GM12878 (cell line): Measurements from ENCODE around the gene ATXN2. TPM values are rescaled to one million over a fixed set of nuclear protein-coding genes. Genes with fewer than 3 reads are reported as not detected.

Source experiments
- BMI1 ChIP-seq: fragments of 450-650 bp; IDR thresholded peaks from 2 replicates; pipeline ENCODE4 v1.6.1; 2016; ENCODE audit warnings: mild to moderate bottlenecking, moderate library complexity, borderline replicate concordance
- CUX1 ChIP-seq: IDR thresholded peaks from 2 replicates; pipeline ENCODE4 v1.6.1; 2012; ENCODE audit warnings: improper control_type of control experiment, low read depth, low read length; ENCODE audit not compliant: insufficient replicate concordance
- ELK1 ChIP-seq: IDR thresholded peaks from 2 replicates; pipeline ENCODE4 v1.6.1; 2012; ENCODE audit warnings: low read depth, low read length, improper control_type of control experiment
- ETV6 ChIP-seq, 2 experiments: fragments of 450-650 bp in 1 of 2; IDR thresholded peaks in 1 of 2; conservative IDR thresholded peaks in 1 of 2; 2 replicates each; pipeline ENCODE4 v1.6.1; 2014; ENCODE audit warnings: antibody characterized with exemption in 1 of 2, borderline replicate concordance in 1 of 2, low read depth in 1 of 2, mild to moderate bottlenecking in 1 of 2, moderate library complexity in 1 of 2
- KAT2A ChIP-seq: conservative IDR thresholded peaks from 2 replicates; pipeline ENCODE4 v1.6.1; 2011; ENCODE audit warnings: low read depth, low read length; ENCODE audit not compliant: control insufficient read depth
- MLLT1 ChIP-seq: fragments of 450-650 bp; IDR thresholded peaks from 2 replicates; pipeline ENCODE4 v1.6.1; 2016; ENCODE audit warnings: mild to moderate bottlenecking
- MXI1 ChIP-seq: fragments of 150-350 bp; IDR thresholded peaks from 2 replicates; pipeline ENCODE4 v1.6.1; 2011; ENCODE audit warnings: low read depth, mild to moderate bottlenecking, inconsistent platforms, low read length, improper control_type of control experiment
- RAD51 ChIP-seq: fragments of 450-650 bp; IDR thresholded peaks from 2 replicates; pipeline ENCODE4 v1.6.1; 2016; ENCODE audit warnings: moderate library complexity, mild to moderate bottlenecking, inconsistent platforms
- RBBP5 ChIP-seq: fragments of 200-600 bp; sonication (generic); conservative IDR thresholded peaks from 2 replicates; pipeline ENCODE4 v1.6.1; 2016
- RELA ChIP-seq: fragments of 450-650 bp; IDR thresholded peaks from 2 replicates; pipeline ENCODE4 v1.8.0; 2014; ENCODE audit warnings: borderline replicate concordance; ENCODE audit not compliant: partially characterized antibody
- SMAD1 ChIP-seq: fragments of 450-650 bp; IDR thresholded peaks from 2 replicates; pipeline ENCODE4 v1.6.1; 2018; ENCODE audit warnings: mild to moderate bottlenecking, low read depth; ENCODE audit not compliant: partially characterized antibody
- SP1 ChIP-seq: IDR thresholded peaks from one replicate; pipeline ENCODE4 v1.6.1; 2011; ENCODE audit warnings: low read depth, low read length
- USF2 ChIP-seq: IDR thresholded peaks from 2 replicates; pipeline ENCODE4 v1.6.1; 2011; ENCODE audit warnings: low read depth, low read length, improper control_type of control experiment, borderline replicate concordance
- ZNF274 ChIP-seq: IDR thresholded peaks from one replicate; pipeline ENCODE4 v1.8.0; 2011; ENCODE audit not compliant: insufficient read length, insufficient read depth
- ZNF687 ChIP-seq: fragments of 450-650 bp; IDR thresholded peaks from 2 replicates; pipeline ENCODE4 v1.6.1; 2017; ENCODE audit warnings: mild to moderate bottlenecking, moderate library complexity
- polyA plus RNA-seq, 11 experiments: library from polyadenylated mRNA; depleted of rRNA in 4 of 11; unstranded in 6 of 11; stranded (reverse) in 5 of 11; fragments of >200 nt; fragmentation: Nextera tagmentation in 4 of 11; fragmentation: Illumina TruSeq in 1 of 11; extraction: Ambion mirVana in 4 of 11; extraction: Trizol in 1 of 11; gene quantifications; 1 replicate in 1 of 11; 2 replicates in 10 of 11; pipeline versions ENCODE4 v1.2.1 to v1.2.3, GENCODE V29; 2011 to 2016; ENCODE audit warnings: inconsistent platforms in 2 of 11, missing spikeins in 2 of 11, low read depth in 1 of 11
- total RNA-seq, 4 experiments: library from RNA; depleted of rRNA in 3 of 4; stranded (reverse); fragments of >200 nt in 3 of 4; fragmentation: Illumina TruSeq in 1 of 4; extraction: Trizol in 1 of 4; gene quantifications; 2 replicates each; pipeline versions ENCODE4 v1.2.1 to v1.2.3, GENCODE V29; 2013 to 2021

Gene ATXN2
- total and polyA plus RNA-seq, 10 of the 15 experiments (the other 5 are each of a cell fraction or from before 2014, with no cell fraction given) = 8.8 to 31.5 (median 19.0) TPM

GRCh38 chr12:111434680-111435338 lies 164.3 kb downstream of the ATXN2 start (continued):
- TF ChIP-seq CUX1 = no peak
- TF ChIP-seq ZNF687 = peak; percentile 95
- TF ChIP-seq ETV6 (conservative IDR thresholded peaks at IDR 0.05 in 1 of 2, IDR thresholded peaks at IDR 0.05 in 1 of 2; ENCODE audit: borderline replicate concordance in 1 of 2, low read depth in 1 of 2) = peak in 1 of 2 experiments; percentile 73; a peak in 1 of 4 replicates
- TF ChIP-seq MXI1 = no peak; the same call in 1 of the 2 replicates
- TF ChIP-seq RBBP5 = no peak
- no peak for TF ChIP-seq ELK1
- TF ChIP-seq RAD51 = no peak
- TF ChIP-seq USF2 = no peak
- peak; percentile 47; the same call in 1 of the 2 replicates for TF ChIP-seq BMI1
- peak; percentile 71 for TF ChIP-seq RELA
- no peak for TF ChIP-seq KAT2A
- TF ChIP-seq SP1 = peak; percentile 66
- no peak for TF ChIP-seq SMAD1
- TF ChIP-seq MLLT1 = peak; percentile 84
- TF ChIP-seq ZNF274 = no peak
